ENCODE results near the gene KIF13A.
"Not testable (repeated sequence)": the region's sequence is repeated elsewhere in the genome, so short reads cannot be mapped to it uniquely, and the experiment has no call there.

Gene KIF13A

GRCh38 chr6:17932330-17932852, 55.0 kb downstream of the KIF13A start:
- peak; percentile 27 for DNase-seq (ENCODE audit: low read depth, low spot score)

DNA sequence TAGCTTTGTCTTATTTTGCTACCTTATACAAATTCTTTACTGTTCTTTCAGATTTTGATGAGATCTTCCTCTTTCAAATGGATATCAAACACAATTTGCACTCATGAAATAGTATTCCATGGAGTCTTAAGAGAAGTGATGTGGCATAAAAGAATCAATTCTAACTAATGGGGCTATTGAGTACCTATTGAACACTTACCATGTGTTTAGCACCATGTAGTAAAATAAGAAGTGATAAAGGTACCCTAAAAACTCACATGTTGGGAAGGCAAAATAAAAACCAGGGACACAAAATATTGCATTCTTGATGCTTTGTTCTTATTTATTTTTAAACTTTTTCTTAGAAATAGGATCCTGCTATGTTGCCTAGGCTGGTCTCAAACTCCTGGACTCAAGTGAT, 56.2 kb downstream of the KIF13A start:
- DNase-seq (ENCODE audit: low read depth, low spot score): no peak

GRCh38 chr6:17930321-17930993, 57.0 kb downstream of the KIF13A start:
- no peak for DNase-seq (ENCODE audit: low read depth, low spot score)

DNA sequence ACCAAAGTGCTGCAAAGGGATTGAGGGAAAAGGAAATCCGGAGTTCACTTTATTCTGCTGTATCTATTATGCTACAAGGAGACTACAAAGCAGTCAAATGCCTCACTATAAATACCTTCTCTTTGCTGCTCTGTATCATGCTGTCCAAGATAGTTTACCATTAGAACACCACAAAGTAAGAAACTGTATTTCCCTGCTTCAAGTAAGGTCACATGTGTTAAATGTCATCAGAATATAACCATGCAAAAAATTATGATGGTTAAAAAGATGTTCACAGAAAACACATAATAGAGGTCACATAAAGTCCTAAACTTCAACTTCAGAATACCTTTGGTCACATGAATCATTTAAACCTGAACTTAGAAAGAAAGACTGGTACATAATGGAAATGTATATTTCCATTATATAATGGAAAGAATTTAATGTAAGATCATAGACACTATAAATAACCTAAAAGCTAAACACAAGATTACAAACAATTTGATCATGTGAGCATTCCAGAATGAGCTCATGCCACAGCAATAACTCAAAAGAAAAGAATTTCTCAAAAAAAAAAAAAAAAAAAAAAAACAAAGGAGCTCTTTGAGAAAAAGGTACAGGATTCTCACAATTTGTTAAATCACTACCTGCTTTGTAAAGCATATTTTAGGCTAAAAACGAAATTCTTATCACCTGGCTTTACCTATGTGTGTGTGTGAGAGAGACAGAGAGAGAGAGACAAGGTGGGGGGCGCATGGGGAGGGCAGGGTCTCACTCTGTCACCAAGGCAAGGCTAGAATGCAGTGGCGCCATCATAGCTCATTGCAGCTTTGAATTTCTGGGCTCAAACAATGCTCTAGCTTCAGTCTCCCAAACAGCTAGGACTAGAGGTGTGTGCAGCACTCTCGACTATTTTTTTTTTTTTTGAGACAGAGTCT, 58.7 kb downstream of the KIF13A start:
- no peak for DNase-seq (ENCODE audit: low read depth, low spot score)

- no peak for DNase-seq (ENCODE audit: low read depth, low spot score)
Observed at GRCh38 chr6:17927705-17928104, 59.7 kb downstream of the KIF13A start.

GRCh38 chr6:17923401-17923863, 64.0 kb downstream of the KIF13A start:
- no peak for DNase-seq (ENCODE audit: low read depth, low spot score)

- no peak for DNase-seq (ENCODE audit: low read depth, low spot score)
Observed at GRCh38 chr6:17921454-17921853, 66.0 kb downstream of the KIF13A start.

GRCh38 chr6:17919496-17919895, 67.9 kb downstream of the KIF13A start:
- DNase-seq (ENCODE audit: low read depth, low spot score): no peak

DNA sequence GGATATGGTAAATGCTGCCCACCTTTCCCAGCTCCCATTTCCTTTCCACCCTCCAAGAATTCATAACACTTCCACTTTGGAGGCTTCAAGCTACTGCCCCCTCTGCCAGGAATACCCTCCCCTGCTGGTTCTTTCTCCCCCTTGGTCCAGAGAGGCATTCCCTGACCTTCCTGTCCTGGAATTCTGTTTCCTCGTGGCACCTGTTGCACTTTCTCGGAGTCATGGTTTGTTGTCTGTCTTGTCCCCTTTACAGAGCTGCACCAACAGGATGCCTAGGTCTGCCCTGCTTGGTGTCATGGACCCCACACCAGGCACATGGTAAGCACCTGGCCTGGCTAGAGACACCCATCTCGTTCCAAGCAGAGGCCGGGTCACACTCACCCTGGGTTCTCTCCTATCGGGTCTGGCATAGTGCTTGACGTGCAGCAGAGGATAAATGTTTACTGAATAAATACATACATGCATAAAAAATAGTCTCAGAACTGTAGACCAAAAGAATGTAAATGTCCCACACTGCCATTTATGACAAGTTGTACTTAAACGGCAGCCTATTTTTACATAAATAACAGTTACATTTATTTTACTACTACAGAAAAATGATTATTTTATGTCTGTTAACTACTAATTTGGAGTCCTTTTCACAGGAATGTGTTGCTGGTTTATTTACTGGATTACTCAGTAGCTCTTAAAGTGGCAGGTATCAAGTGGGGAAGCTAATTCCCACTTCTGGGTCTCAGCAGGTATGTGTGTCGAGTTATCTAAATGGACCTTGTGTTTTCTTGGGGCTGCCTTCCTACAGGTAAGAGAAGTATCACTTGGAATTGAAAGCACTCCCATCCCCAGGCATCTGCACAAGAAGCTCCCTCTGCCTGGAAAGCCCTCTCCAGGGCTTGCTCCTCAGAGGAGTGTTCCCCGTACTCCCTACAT, 69.3 kb downstream of the KIF13A start:
- no peak for DNase-seq (ENCODE audit: low read depth, low spot score)

DNA sequence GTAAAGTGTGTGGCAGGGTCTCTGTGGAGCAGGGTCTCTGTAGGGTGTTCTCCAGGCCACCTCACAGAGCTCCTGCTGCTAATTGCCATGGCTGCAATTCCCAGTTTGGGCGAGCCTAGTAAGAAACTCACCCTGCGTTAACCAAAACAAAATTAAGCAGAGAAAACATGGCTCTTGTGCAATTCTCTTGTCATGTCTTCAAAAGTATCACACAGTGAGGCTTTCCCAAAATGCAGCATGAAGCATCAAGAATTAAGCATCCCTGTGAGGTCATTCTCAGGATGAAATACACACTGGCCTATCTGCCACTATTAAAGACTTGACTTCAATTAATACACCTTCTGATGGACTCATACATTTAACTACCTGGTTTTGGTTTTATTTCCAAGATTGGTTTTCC, 72.8 kb downstream of the KIF13A start:
- DNase-seq (ENCODE audit: low read depth, low spot score): no peak

DNA sequence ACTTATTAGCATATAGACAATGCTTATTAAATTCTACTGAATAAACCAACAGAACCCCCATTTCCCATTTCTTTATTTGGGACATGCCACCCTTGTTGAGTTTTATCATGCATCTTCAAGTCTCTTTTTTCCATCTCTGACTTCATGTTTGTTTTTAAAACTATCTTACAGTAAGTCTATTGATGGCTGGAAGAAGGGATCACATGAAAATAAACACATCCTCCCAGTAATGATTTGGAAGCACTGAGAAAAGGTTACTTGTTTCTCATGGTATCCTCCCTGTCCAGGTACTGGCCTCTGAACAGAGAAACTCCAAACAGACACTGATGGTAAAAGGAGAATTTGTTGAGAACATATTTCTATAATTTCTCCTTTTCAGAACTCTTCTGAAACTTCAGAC, 74.9 kb downstream of the KIF13A start:
- no peak for DNase-seq (ENCODE audit: low read depth, low spot score)

DNA sequence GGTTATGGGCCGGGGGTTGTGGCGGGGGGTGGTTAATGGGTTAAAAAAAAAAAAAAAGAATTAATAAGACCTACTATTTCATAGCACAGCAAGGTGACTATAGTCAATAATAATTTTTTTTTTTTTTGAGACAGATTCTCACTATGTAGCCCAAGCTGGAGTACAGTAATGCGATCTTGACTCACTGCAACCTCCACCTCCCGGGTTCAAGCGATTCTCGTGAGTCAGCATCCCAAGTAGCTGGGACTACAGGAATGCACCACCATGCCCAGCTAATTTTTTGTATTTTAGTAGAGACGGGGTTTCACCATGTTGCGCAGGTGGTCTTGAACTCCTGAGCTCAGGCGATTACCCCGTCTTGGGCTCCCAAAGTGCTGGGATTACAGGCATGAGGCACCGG, 75.8 kb downstream of the KIF13A start:
- DNase-seq (ENCODE audit: low read depth, low spot score): not testable (repeated sequence)

- no peak for DNase-seq (ENCODE audit: low read depth, low spot score)
Observed at GRCh38 chr6:17910189-17910588, 77.2 kb downstream of the KIF13A start.

DNA sequence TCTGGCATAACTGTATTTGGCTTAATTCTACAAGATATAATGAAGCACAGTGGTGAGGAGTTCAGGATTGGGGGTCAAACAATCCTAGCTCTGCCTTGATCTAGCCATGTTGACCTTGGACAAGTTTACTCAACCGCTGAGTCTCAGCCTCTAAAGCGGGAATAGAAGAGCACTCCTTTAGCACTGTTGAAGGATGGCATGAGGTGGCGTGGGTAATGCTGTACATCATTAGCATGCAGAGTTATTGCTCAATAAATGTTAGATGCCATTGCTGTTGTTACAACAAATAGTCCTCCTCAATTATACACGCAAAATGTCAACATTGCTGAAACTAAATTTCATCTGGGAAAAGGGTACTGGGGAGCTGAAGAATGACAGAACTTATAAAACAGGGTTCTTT, 78.6 kb downstream of the KIF13A start:
- no peak for DNase-seq (ENCODE audit: low read depth, low spot score)

DNA sequence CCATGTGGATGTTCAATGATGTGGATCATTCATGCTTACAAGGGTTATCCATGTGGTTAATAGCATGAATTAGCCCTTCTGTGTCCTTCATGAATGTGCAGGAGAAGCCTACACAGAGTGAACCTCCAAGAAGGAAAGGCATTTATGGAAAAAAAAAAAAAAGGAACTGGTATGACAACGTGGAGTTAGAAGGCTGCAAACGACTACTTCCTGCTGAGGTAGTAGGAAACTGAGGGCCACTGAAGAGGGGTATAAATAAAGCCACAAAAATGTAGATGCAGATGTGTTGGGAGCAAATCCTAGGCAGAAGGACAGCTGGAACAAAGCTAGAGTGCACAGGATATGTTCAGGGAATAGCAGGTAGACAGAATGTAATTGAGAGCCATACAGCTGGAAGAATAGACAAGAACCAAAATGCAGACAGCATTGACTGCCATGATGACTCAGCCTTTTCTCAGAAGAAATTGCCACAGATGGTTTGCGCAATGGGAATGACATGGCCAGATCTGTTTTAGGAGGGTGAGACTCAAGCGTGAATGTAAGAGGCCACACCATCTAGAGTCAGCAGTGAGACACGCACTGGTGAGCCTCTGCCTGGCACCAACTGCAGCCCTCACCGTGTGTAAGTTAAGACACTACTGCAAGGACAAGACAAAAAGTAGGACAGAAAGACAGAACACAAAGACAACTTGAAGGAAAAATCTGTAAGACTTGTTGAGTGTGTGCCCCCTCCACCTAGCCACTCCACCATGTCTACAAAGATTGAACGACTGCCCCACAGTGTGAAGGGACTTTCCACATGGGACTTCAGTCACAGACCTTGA, 79.8 kb downstream of the KIF13A start:
- peak; percentile 71 for DNase-seq (ENCODE audit: low read depth, low spot score)

GRCh38 chr6:17905611-17906592, 81.5 kb downstream of the KIF13A start:
- no peak for DNase-seq (ENCODE audit: low read depth, low spot score)

- DNase-seq (ENCODE audit: low read depth, low spot score): no peak
Observed at GRCh38 chr6:17904491-17905120, 82.8 kb downstream of the KIF13A start.

- no peak for DNase-seq (ENCODE audit: low read depth, low spot score)
Observed at GRCh38 chr6:17902974-17903373, 84.5 kb downstream of the KIF13A start.

GRCh38 chr6:17901493-17901892, 85.9 kb downstream of the KIF13A start:
- DNase-seq (ENCODE audit: low read depth, low spot score): no peak

Data from brain pericyte (primary cell).